A204.1 (cell line): Measurements from ENCODE around the gene TRPV5.
"Not testable (repeated sequence)": the region's sequence is repeated elsewhere in the genome, so short reads cannot be mapped to it uniquely, and the experiment has no call there.

Experiments used
- FAIRE-seq: peaks from 2 replicates; lab custom pipeline; 2012; peaks lifted over from hg19 to GRCh38; lab: Jason Lieb, UNC

TRPV5 gene

DNA sequence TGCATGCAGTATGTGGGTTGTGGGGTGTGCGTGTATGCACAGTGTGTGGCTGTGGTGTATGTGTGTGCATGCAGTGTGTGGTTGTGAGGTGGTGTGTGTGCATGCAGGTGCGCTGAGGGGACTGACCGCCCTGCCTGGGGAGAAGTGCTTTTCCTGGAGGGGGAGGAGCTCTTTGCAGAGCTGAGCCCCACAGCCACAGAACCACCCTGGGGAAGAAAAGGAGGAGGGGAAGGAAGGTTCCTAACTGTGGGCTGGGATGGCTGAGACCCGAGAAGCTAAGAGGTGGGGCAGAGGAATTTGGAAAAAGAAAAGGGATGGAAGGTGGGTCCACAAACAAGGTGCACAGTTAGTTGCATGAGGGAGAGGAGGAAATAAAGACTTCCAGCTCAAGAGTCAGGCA is at the start of gene TRPV5:
TSS of gene TRPV5 (minus strand) at position 123 of the 400 bp plus-strand sequence. CDS start 287 bp downstream, outside the sequence.
- no peak for FAIRE-seq

- not testable (repeated sequence) for FAIRE-seq
These were observed 44.9 kb upstream of the TRPV5 start for GRCh38 chr7:142978402-142978801.

- FAIRE-seq = no peak
These were observed 41.1 kb upstream of the TRPV5 start for GRCh38 chr7:142974626-142975025.

- FAIRE-seq = no peak
These were observed 35.6 kb upstream of the TRPV5 start for GRCh38 chr7:142969183-142969582.

- FAIRE-seq = no peak
These were observed 34.7 kb upstream of the TRPV5 start for GRCh38 chr7:142968229-142968628.

- no peak for FAIRE-seq
These were observed 31.1 kb upstream of the TRPV5 start for GRCh38 chr7:142964502-142965246.

GRCh38 chr7:142963993-142964392 is 30.4 kb upstream of the TRPV5 start:
- no peak for FAIRE-seq

DNA sequence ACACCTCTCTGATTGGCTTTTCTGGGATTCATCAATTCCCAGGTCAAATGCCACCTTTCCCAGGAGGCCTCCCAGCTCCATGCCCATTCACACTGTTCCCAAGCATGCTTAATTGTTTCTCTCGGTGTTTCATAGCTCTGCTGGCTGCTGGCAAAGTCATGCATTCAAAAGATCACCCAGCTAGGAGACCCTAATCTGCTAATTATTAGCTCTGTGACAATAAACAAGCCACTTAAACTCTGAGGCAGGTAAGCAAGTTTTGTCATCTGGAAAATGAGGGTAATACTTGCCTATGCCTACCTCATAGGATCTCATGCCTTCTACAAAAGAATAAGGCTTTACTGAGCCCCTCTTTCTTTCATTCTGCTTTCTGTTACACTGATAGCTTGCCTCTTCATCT is 29.4 kb upstream of the TRPV5 start:
- FAIRE-seq = no peak

- no peak for FAIRE-seq
These were observed 28.7 kb upstream of the TRPV5 start, which contains the start of gene KEL for GRCh38 chr7:142961973-142962926. Gene KEL, minus strand, starts transcription at chr7:142962363. Its CDS starts 157 bp downstream, at chr7:142962206.

DNA sequence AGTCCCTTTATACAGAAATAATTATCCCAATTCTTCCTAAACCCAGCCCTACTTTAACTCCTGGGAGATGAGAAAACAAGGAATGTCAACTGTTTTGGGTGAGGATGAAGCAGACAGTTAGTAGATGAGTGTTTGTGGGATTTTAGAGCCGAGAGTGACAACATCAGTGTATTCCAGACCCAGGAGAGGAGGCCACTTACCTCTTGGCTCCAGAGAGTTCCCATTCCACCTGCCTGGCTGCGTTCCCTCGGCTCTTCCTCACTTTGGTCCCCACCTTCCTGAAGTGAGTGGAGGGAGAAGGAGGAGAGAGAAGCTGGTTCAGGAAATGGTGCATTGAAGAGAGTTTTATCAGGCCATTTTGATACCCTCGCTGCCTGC is 28.0 kb upstream of the TRPV5 start:
- FAIRE-seq = no peak

DNA sequence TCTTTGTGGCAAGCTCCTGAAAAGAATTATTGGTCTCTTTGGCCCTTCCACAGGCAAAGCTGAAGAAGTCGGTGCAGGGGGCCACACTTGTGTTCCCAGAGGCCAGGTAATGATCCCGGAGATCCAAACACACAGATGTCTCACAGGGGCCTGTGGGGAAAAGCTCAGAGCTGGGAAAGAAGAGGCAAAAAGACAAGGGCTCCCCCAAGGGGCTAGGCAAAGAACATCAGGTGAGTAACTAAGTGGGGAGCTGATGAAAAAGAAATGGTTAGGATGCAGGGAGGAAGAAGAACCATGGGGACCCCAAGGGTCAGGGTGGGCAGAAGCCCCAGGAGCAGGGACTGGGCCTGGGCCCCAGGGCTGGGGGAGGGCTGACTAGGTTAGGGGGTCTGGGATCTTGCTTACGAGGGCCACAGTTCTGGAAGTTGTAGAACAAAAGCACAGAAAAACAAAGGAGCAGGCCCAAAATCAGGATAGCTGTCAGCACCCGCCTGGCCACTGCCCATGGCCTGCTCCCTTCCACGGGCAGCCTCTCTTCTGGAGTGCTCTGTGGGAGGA is 27.5 kb upstream of the TRPV5 start:
- no peak for FAIRE-seq

DNA sequence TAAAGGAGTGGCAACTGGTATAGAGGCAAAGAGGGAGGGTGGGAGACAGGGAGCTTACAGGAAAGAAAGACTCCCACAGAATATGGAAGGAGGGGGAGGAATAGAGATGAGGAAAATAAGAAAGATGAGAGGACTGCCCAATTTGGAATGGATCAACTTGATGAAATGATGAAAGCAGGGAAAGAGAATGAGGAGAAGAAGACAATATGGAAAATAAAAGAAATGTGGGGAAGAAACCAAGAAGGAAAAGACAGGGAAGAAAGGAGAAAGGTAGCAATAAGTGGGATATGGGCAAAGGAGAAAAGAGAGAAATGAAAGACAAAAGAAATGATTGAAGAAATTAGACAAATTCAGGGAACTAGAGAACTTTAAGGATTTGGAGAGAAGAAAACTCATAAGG is 25.7 kb upstream of the TRPV5 start:
- FAIRE-seq = no peak

DNA sequence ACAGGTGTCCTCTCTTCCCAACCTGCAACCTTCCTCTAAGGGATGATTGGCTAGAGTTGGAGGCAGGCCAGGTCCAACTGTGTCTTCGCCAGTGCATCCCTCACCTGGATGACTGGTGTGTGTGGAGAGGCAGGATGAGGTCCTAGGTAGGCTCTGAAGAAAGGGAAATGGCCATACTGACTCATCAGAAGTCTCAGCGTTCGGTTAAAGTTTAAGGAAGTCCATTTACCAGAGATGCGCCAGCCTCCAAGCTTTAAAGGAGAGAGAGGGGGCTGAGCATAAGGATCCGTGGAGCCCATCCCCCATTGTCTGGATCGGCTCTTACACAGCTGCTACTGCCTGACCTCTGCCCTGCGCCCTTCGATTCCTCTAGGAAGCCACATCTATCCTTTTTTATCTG is 24.2 kb upstream of the TRPV5 start:
- no peak for FAIRE-seq

- no peak for FAIRE-seq
These were observed 23.5 kb upstream of the TRPV5 start for GRCh38 chr7:142956951-142957623.

DNA sequence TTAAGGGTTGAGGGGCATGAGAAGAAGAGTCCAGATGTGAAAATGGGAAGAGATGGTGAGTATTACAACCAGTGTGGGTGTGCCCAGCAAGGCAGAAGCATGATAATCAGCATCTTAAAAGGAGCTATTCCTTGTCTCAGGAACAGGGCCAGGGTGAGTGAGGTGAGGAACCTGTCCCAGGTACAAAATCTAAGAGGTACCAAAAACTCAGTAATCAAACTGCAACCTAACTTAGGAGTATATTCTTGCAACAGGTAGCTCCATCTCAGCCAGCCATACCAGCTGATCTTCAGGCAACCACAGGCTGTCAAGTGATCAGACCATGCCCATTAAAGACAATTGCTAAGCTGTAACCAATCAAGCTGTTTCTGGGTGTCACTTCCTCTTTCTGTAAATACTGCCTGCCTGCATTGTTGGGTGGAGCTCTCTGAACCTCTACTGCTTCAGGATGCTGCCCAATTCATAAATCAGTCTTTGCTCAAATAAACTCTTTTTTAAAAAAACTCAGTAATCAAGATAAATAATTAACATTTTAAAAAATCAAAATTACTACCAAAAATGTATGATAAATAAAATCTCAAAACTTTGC is 21.2 kb upstream of the TRPV5 start:
- no peak for FAIRE-seq

GRCh38 chr7:142950235-142950634 is 16.7 kb upstream of the TRPV5 start:
- FAIRE-seq = no peak

DNA sequence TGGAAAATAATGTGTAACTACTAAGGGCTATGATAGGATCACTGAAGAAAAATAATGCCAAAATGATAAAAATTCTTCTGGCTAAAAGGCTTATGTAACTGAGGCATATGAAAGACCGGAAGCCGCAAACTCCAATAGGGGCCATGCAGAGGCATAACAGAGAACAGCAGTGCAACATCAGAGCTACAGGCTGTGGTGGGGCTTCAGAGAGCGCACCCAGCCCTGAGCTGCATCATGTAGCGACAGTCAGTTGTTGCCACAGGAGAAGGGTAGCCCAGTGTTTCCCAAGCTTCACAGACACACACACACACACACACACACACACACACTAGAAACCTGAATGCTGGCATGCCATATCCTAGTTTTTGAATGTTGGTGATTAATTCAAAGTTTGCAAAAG is 15.1 kb upstream of the TRPV5 start:
- FAIRE-seq = no peak

DNA sequence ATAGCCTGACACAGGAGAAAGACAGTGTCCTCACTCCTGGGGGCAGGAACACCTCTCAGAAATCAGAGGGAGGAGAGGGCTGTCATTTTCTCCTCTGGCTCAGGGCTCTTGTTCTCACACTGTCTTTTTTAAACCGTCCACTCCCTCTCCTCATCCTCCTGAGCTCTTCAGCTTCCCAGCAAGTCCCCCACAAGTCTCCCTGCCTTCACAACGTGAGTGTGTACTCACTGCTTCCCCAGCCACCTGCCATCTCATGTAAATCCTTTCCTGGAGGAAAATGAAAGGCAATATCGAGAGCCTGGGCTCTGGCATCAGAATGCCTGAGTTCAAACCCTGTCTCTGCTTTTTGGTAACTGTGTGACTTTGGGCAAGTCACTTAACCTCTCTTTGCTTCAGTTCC is 11.5 kb upstream of the TRPV5 start:
- no peak for FAIRE-seq

- no peak for FAIRE-seq
These were observed 10.2 kb upstream of the TRPV5 start for GRCh38 chr7:142943706-142944268.

DNA sequence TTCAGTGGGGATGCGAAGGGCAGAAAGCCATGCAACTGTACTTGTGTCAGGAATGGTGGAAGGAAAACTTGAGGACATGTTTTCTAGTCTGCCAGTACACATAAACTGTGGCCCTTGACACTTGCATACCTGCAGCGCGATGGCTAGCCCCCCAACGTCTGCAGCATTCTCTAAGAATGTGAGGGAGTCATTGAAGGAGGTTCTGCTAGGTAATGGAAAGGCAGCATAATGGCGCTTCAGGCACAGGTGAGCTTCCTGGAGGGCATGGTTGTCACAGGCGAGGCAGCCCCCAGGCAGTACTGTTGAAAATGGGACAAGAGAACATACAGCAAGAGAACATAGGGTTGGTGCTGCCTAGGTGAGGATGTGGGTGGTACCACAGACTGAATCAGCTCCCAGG is 9.2 kb upstream of the TRPV5 start:
- FAIRE-seq = no peak

GRCh38 chr7:142941541-142941940 is 8.0 kb upstream of the TRPV5 start:
- no peak for FAIRE-seq
